AG04450 (cell line): ENCODE data around the gene TBX19. TPM values are rescaled to one million over a fixed set of nuclear protein-coding genes. Genes with fewer than 3 reads are reported as not detected.

Experiments
- CTCF ChIA-PET: fragments of 300-600, 350-600 bp; formaldehyde crosslinking; extraction: SDS; loops from one replicate; lab custom pipeline; 2022; ENCODE audit warnings: antibody characterized with exemption, inconsistent platforms; lab: Charles Lee
- POLR2A ChIA-PET: fragments of 350-600 bp; formaldehyde crosslinking; extraction: SDS; loops from one replicate; lab custom pipeline; 2021; ENCODE audit warnings: antibody characterized with exemption, inconsistent platforms; lab: Yijun Ruan, JAX
- DNase-seq: peaks from one replicate; pipeline ENCODE4 v3.0.0-alpha.2; 2011; ENCODE audit warnings: low read depth, low spot score
- H3K27ac ChIP-seq: one replicate; pipeline ENCODE4 v1.5.1; 2012; ENCODE audit warnings: low read depth, low read length, control low read depth
- H3K27me3 ChIP-seq: one replicate; pipeline ENCODE4 v1.6.0; 2012; ENCODE audit warnings: low read length; ENCODE audit not compliant: control insufficient read depth, insufficient read depth
- H3K4me3 ChIP-seq: 2 replicates; pipeline ENCODE4 v1.5.1; 2011; ENCODE audit warnings: mild to moderate bottlenecking, low read depth, low read length, control low read depth
- H3K9me3 ChIP-seq: 2 replicates; pipeline ENCODE4 v1.5.1; 2012; ENCODE audit warnings: low read length; ENCODE audit not compliant: control insufficient read depth, insufficient read depth
- polyA plus RNA-seq: library from polyadenylated mRNA; depleted of rRNA; stranded (reverse); fragments of >200 nt; gene quantifications from 2 replicates; pipeline ENCODE4 v1.2.3, GENCODE V29; 2011; rRNA removed
- small RNA-seq: library from RNA; depleted of rRNA; stranded (forward); fragments of <200 nt; gene quantifications from one replicate; pipeline ENCODE3, GENCODE V24; 2012; ENCODE audit warnings: low read depth; ENCODE audit not compliant: insufficient read length
- TF ChIP-seq, protein P1 (sequence below): IDR thresholded peaks from 2 replicates; pipeline ENCODE4 v1.5.1; 2011; ENCODE audit warnings: low read depth, low read length, control low read depth, inconsistent platforms

The TBX19 gene
- polyA plus RNA-seq, 1 experiment, result 1.3 TPM

DNA sequence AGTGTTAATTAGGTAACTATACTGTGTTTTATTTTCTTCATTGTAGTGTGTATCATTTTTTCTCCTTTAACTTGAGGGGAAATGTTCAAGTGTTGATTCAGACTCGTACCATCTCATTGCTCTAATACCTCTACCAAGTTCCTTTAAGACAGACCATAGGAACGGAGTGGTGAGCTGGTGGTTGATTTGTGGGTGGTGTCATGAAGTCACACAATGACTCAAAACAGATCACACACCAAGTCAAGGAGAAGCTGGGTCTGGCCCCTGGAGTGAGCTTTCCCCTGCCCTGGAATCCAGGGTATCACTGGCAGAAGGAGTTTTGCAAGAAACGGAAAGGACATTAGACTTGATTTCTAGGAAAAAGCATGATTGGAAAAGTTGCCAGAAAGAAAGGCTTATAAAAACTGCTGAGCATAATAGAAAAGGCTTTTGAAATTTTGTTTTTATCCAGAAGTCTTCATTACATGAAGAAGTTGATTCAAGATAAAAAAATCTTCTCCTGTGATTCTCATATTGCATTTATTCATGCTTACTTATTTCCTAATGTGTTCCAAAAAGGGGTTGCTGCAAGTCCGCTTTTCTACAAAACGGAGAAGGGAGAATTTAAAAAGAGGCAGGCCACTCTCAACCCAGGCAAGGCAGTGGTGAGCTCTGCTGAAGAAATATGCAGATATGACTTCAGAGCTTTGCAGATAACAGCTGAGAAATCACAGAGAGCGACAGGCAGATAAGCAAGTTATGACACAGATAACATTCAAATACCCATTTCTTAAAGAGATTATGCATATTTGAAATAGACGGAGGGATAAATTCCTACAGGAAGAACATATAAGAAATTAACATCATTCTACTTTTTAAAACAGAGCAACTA lies 79.7 kb downstream of the TBX19 start:
- TF ChIP-seq, protein P1, sequence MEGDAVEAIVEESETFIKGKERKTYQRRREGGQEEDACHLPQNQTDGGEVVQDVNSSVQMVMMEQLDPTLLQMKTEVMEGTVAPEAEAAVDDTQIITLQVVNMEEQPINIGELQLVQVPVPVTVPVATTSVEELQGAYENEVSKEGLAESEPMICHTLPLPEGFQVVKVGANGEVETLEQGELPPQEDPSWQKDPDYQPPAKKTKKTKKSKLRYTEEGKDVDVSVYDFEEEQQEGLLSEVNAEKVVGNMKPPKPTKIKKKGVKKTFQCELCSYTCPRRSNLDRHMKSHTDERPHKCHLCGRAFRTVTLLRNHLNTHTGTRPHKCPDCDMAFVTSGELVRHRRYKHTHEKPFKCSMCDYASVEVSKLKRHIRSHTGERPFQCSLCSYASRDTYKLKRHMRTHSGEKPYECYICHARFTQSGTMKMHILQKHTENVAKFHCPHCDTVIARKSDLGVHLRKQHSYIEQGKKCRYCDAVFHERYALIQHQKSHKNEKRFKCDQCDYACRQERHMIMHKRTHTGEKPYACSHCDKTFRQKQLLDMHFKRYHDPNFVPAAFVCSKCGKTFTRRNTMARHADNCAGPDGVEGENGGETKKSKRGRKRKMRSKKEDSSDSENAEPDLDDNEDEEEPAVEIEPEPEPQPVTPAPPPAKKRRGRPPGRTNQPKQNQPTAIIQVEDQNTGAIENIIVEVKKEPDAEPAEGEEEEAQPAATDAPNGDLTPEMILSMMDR, result no peak
- no peaks in the 10 kb centered on the region for H3K9me3 ChIP-seq
- no peak overlapping the region for H3K4me3 ChIP-seq
- H3K27me3 ChIP-seq, result no peaks in the 10 kb centered on the region
- no peak overlapping the region for H3K27ac ChIP-seq
- CTCF ChIA-PET, result interaction anchor here (0.6 to 2.1 kb wide), 2 partner anchors 18 to 501 kb away, joined by 3 to 13 read pairs; no protein-coding TSS in a partner anchor
- DNase-seq, result no peak
- POLR2A ChIA-PET, result no interaction called here

DNA sequence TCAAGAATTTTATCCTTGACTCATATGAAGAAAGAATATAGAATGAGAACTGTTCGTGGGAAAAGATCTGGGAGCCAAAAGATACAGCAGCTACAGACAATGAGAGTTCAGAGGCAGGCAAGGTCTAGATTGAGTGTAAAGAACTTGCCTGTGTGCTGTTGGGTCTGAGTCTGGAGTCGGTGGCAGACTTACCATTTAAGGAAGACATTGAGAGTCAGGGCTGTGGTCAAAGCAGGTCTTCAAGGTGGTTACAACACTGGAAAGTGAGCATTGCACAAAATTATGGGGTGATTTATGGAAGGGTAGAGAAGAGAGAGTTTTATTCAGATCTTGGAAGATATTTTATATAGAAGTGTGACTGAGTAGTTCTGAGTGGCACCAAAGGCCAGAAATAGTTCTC lies 80.6 kb downstream of the TBX19 start:
- POLR2A ChIA-PET, result no interaction called here
- CTCF ChIA-PET, result interaction anchor here (2.1 kb wide), 1 partner anchor 19 kb away, joined by 13 read pairs; no protein-coding TSS in a partner anchor
- Histone ChIP-seq H3K27me3 (no peaks in the 10 kb centered on the region), H3K4me3 (no peak overlapping the region), H3K9me3 (no peaks in the 10 kb centered on the region), H3K27ac (no peak overlapping the region)
- DNase-seq, result no peak
- TF ChIP-seq, protein P1, result no peak

DNA sequence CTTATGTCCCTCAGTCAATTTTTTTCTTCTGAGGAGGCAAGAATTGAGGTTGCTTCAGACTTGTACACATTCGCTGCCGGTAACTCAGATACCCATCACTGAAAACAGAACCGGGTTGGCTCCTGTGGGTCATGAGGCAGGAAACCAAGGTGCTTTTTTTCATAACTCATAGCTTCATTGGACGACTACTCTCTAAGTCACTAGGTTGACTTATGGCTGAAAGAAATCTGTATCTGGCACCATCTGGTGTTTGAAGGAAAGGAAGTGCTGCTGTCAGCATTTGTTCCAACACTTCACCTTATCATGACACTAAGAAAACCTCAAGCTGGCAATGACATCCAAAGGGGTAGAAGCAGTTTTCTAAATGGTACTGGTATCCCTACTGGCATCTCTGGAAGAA lies 82.3 kb downstream of the TBX19 start:
- POLR2A ChIA-PET, result no interaction called here
- no peak overlapping the region for H3K4me3 ChIP-seq
- no peak for DNase-seq
- TF ChIP-seq, protein P1, result no peak
- no peaks in the 10 kb centered on the region for H3K9me3 ChIP-seq
- H3K27me3 ChIP-seq, result peaks cover 3% of the 10 kb centered on the region
- CTCF ChIA-PET, result interaction anchor here (5.3 kb wide), 1 partner anchor 21 kb away, joined by 63 read pairs; no protein-coding TSS in a partner anchor
- H3K27ac ChIP-seq, result no peak overlapping the region

Small RNAs within 50 kb of the gene (small RNA-seq; reads per million reads assigned to genes)
- not detected for gene RNU6-1310P

Other genes with a start within 250 kb of the TBX19 start
- 14.1 and 19.4 TPM in 2 replicates for gene GPR161, start 143.9 kb upstream of the TBX19 start, polyA plus RNA-seq
- gene TIPRL, start 101.9 kb upstream of the TBX19 start, polyA plus RNA-seq, result 40.3 and 52.9 TPM in 2 replicates
- gene SFT2D2, start 54.9 kb upstream of the TBX19 start, polyA plus RNA-seq, result 24.6 and 28.4 TPM in 2 replicates